HL-60/S4 treated with retinoic acid at 250 ng/mL for 4 days and 3 days (cell line): ENCODE data around the gene CCDC157.
"Not testable (repeated sequence)": the region's sequence is repeated elsewhere in the genome, so short reads cannot be mapped to it uniquely, and the experiment has no call there.

Experiments used
- in situ Hi-C: fragments of 300-500 bp; cut with MboI; formaldehyde crosslinking; loops from 2 replicates; pipeline ENCODE4 v1.7.0; 2022; ENCODE audit warnings: low sequenced_read_pairs

The CCDC157 gene

GRCh38 chr22:30325724-30326254 is 31.0 kb upstream of the CCDC157 start:
- in situ Hi-C loops = no loop called here

- in situ Hi-C loops = no loop called here
Observed at GRCh38 chr22:30326255-30326705, 30.5 kb upstream of the CCDC157 start.

GRCh38 chr22:30326706-30327362 is 30.0 kb upstream of the CCDC157 start, which contains the start of gene TBC1D10A:
Gene TBC1D10A (minus strand): TSS chr22:30326941. CDS start chr22:30326881, 60 bp downstream.
- in situ Hi-C loops = no loop called here

GRCh38 chr22:30327864-30328345 is 28.9 kb upstream of the CCDC157 start:
- in situ Hi-C loops = no loop called here

GRCh38 chr22:30328466-30329049 is 28.2 kb upstream of the CCDC157 start:
- in situ Hi-C loops = no loop called here

GRCh38 chr22:30332551-30332950 is 24.3 kb upstream of the CCDC157 start:
- in situ Hi-C loops = no loop called here

- in situ Hi-C loops = no loop called here
Observed at GRCh38 chr22:30332994-30333706, 23.7 kb upstream of the CCDC157 start.

GRCh38 chr22:30333707-30334087 is 23.1 kb upstream of the CCDC157 start:
- in situ Hi-C loops = no loop called here

- in situ Hi-C loops = no loop called here
Observed at GRCh38 chr22:30334646-30335045, 22.2 kb upstream of the CCDC157 start.

GRCh38 chr22:30335236-30335635 is 21.6 kb upstream of the CCDC157 start:
- in situ Hi-C loops = no loop called here

GRCh38 chr22:30336752-30337460 is 19.9 kb upstream of the CCDC157 start:
- in situ Hi-C loops = no loop called here

- in situ Hi-C loops = no loop called here
Observed at GRCh38 chr22:30337461-30337778, 19.4 kb upstream of the CCDC157 start.

- in situ Hi-C loops = not testable (repeated sequence)
Observed at GRCh38 chr22:30338341-30338740, 18.5 kb upstream of the CCDC157 start.

GRCh38 chr22:30338802-30339201 is 18.0 kb upstream of the CCDC157 start:
- in situ Hi-C loops = no loop called here

GRCh38 chr22:30340911-30341685 is 15.7 kb upstream of the CCDC157 start:
- in situ Hi-C loops = no loop called here

GRCh38 chr22:30344447-30345200 is 12.2 kb upstream of the CCDC157 start:
- in situ Hi-C loops = no loop called here

GRCh38 chr22:30347255-30347892 is 9.4 kb upstream of the CCDC157 start:
- in situ Hi-C loops = no loop called here

- in situ Hi-C loops = no loop called here
Observed at GRCh38 chr22:30348404-30348803, 8.4 kb upstream of the CCDC157 start.

GRCh38 chr22:30348809-30349208 is 8.0 kb upstream of the CCDC157 start:
- in situ Hi-C loops = no loop called here
